ENCODE measurements around the gene TWF2. TPM values are rescaled to one million over a fixed set of nuclear protein-coding genes. Genes with fewer than 3 reads are reported as not detected.
A peak's percentile ranks its signal among the peaks of the same experiment; 100 is the strongest.

TWF2 gene
- total and polyA plus RNA-seq, 9 of the 15 experiments (the other 6 are each of a cell fraction or from before 2014, with no cell fraction given) = 0.11 to 61.9 (median 29.7) TPM

DNA sequence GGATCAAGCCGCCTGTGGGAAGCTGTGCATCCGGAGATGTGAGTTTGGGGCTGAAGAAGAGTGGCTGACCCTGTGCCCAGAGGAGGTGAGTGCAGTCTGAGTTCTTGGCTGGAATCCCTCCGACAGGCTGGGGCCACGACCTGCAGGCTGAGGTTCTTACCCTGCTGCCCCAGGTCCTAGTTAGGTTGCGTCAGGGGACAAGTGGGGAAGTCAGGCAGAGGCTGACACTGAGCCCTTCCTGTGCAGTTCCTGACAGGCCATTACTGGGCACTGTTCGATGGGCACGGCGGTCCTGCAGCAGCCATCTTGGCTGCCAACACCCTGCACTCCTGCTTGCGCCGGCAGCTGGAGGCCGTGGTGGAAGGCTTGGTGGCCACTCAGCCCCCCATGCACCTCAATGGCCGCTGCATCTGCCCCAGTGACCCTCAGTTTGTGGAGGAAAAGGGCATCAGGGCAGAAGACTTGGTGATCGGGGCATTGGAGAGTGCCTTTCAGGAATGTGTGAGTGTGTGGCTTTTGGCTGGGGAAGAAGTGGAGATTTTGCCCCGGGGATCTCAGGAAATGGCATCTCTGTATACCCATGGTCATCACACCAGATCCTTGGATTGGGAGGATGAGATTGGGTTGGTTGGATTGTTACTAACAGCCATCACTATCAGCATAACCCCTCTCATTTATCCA is 7.9 kb upstream of the TWF2 start:
- no peaks in the 10 kb centered on the region for H3K27me3 ChIP-seq (ENCODE audit: control insufficient read depth in 2 of 2, insufficient read depth in 2 of 2, low read length in 2 of 2)
- no peak overlapping the region for H3K27ac ChIP-seq (ENCODE audit: extremely low read depth, low read depth, low read length)
- H3K4me1 ChIP-seq (replicated peaks in 1 of 2; ENCODE audit: control insufficient read depth in 2 of 2, insufficient read depth in 2 of 2, low read length in 2 of 2) = peaks cover 15 to 21% of the 10 kb centered on the region in 2 experiments; a peak in 4 of 5 replicates
- in situ Hi-C loops (cut with MboI) (no loop called here), intact Hi-C loops (cut with micrococcal nuclease) (no loop called here)
- H3K9me1 ChIP-seq (ENCODE audit: control insufficient read depth, insufficient read depth, low read length) = no peaks in the 10 kb centered on the region
- ATAC-seq (no peak), FAIRE-seq (no peak), DNase-seq (ENCODE audit: extremely low read depth in 1 of 4, low spot score in 3 of 4) (no peak)
- no peaks in the 10 kb centered on the region for H3K9me3 ChIP-seq (replicated peaks; ENCODE audit: control insufficient read depth, insufficient read depth, low read depth, low read length)
- no peak overlapping the region for H3K4me3 ChIP-seq
- TF ChIP-seq, protein P1, sequence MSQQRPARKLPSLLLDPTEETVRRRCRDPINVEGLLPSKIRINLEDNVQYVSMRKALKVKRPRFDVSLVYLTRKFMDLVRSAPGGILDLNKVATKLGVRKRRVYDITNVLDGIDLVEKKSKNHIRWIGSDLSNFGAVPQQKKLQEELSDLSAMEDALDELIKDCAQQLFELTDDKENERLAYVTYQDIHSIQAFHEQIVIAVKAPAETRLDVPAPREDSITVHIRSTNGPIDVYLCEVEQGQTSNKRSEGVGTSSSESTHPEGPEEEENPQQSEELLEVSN (IDR thresholded peaks at IDR 0.05; ENCODE audit: borderline replicate concordance in 1 of 2, extremely low read depth in 1 of 2, insufficient read depth in 1 of 2, insufficient read length in 1 of 2, low read depth in 1 of 2, low read length in 1 of 2, poor library complexity in 1 of 2, severe bottlenecking in 1 of 2) = no peak
- TF ChIP-seq POLR2G (IDR thresholded peaks at IDR 0.05; ENCODE audit: low read depth, low read length) = peak; percentile 45
- no peak overlapping the region for H2AFZ ChIP-seq (ENCODE audit: low read depth, low read length)
- CTCF ChIA-PET (ENCODE audit: low intra/inter-chr PET ratio) = no interaction called here
- H3K4me2 ChIP-seq (ENCODE audit: insufficient read depth, low read length) = no peak overlapping the region
- peaks cover 17% of the 10 kb centered on the region; the same call in 1 of the 3 replicates for H3K36me3 ChIP-seq (ENCODE audit: control insufficient read depth, insufficient read depth, low read length)
- 86% methylated on average over 14 of the region's 14 CpGs for WGBS (ENCODE audit: insufficient coverage, low coverage, missing lambda C conversion rate)
- BruUV-seq (replicated peaks) = no TSS peak
- POLR2A ChIA-PET = interaction anchor here (0.6 to 1.9 kb wide), 8 partner anchors 8 to 31 kb away, joined by 3 to 8 read pairs (median 5); partner anchors contain the start of genes TLR9 and WDR82
- H4K20me1 ChIP-seq (replicated peaks; ENCODE audit: control insufficient read depth, insufficient read depth, low read length) = 0 out of 2 replicates have a peak, but pooled peaks cover 6% of the 10 kb centered on the region
- H3K79me2 ChIP-seq (ENCODE audit: control insufficient read depth, insufficient read depth, low read length) = no peaks in the 10 kb centered on the region
- H3K9ac ChIP-seq (ENCODE audit: insufficient read depth in 1 of 2, low read depth in 2 of 2, low read length in 2 of 2) = no peak overlapping the region

All from K562 (cell line).